Endodermal cell (in vitro differentiated cells): ENCODE data around the gene ADORA1. TPM values are rescaled to one million over a fixed set of nuclear protein-coding genes. Genes with fewer than 3 reads are reported as not detected.
A peak's percentile ranks its signal among the peaks of the same experiment; 100 is the strongest.

Experiments
- DNase-seq: peaks from one replicate; pipeline ENCODE4 v3.0.0-alpha.2; 2017
- H3K27ac ChIP-seq: 2 replicates; pipeline ENCODE4 v1.5.1; 2013; ENCODE audit warnings: mild to moderate bottlenecking, low read depth, low read length, moderate library complexity
- H3K27me3 ChIP-seq: 2 replicates; pipeline ENCODE4 v1.6.1; 2013; ENCODE audit warnings: mild to moderate bottlenecking, low read length, moderate library complexity; ENCODE audit not compliant: insufficient read depth, control insufficient read depth, poor library complexity, severe bottlenecking
- H3K36me3 ChIP-seq: 2 replicates; pipeline ENCODE4 v1.7.0; 2013; ENCODE audit warnings: mild to moderate bottlenecking, low read length, moderate library complexity; ENCODE audit not compliant: control insufficient read depth, insufficient read depth
- H3K4me1 ChIP-seq: one replicate; pipeline ENCODE4 v1.7.0; 2013; ENCODE audit warnings: low read length; ENCODE audit not compliant: control insufficient read depth, insufficient read depth
- H3K4me3 ChIP-seq: 2 replicates; pipeline ENCODE4 v1.5.1; 2013; ENCODE audit warnings: mild to moderate bottlenecking, low read length, moderate library complexity
- H3K9ac ChIP-seq: 2 replicates; pipeline ENCODE4 v1.6.1; 2013; ENCODE audit warnings: mild to moderate bottlenecking, low read length, moderate library complexity; ENCODE audit not compliant: poor library complexity, severe bottlenecking; ENCODE audit errors: extremely low read depth
- H3K9me3 ChIP-seq: 2 replicates; pipeline ENCODE4 v1.6.1; 2013; ENCODE audit warnings: mild to moderate bottlenecking, low read length, moderate library complexity; ENCODE audit not compliant: control insufficient read depth
- H3K27ac Mint-ChIP-seq: 2 replicates; pipeline ENCODE4 v1.8.0; 2020; ENCODE audit warnings: mixed read lengths
- H3K27me3 Mint-ChIP-seq: 2 replicates; pipeline ENCODE4 v1.8.0; 2021; ENCODE audit warnings: mild to moderate bottlenecking, mixed read lengths; ENCODE audit not compliant: insufficient read depth
- H3K36me3 Mint-ChIP-seq: 2 replicates; pipeline ENCODE4 v1.8.0; 2020; ENCODE audit warnings: low read depth, mixed read lengths
- H3K4me1 Mint-ChIP-seq: 2 replicates; pipeline ENCODE4 v1.8.0; 2020; ENCODE audit warnings: mixed read lengths
- H3K4me3 Mint-ChIP-seq: 2 replicates; pipeline ENCODE4 v1.8.0; 2020; ENCODE audit warnings: mild to moderate bottlenecking, moderate library complexity, mixed read lengths
- H3K9me3 Mint-ChIP-seq: 2 replicates; pipeline ENCODE4 v1.8.0; 2020; ENCODE audit warnings: mild to moderate bottlenecking, mixed read lengths
- CTCF ChIP-seq: fragments of 200-600 bp; sonication (generic); conservative IDR thresholded peaks from 2 replicates; pipeline ENCODE4 v1.5.0; 2021; ENCODE audit warnings: antibody characterized with exemption, mild to moderate bottlenecking
- WGBS, 2 experiments: methylation state at CpG; one replicate each; pipeline versions ENCODE4 v1.1.5 to v1.1.7; 2013; ENCODE audit warnings: missing lambda C conversion rate in 2 of 2, mixed read lengths in 1 of 2; ENCODE audit not compliant: insufficient coverage in 1 of 2, insufficient read length in 1 of 2; 5-methylcytosine and 5-hydroxymethylcytosine counted together
- total RNA-seq, 2 donors: library from RNA; stranded (reverse); fragmentation: NEBNext Ultra II Directional in 1 of 2; extraction: Animal tissue kit (Norgen Biotek cat#: 25700) in 1 of 2; gene quantifications; 2 replicates in 1 of 2; 3 replicates in 1 of 2; pipeline ENCODE4 v1.2.1, GENCODE V29; 2021

The ADORA1 gene
- total RNA-seq, 2 donors from 2014 or later = 2.0 to 2.1 TPM

GRCh38 chr1:203089001-203089650, 38.4 kb upstream of the ADORA1 start:
- no peaks in the 10 kb centered on the region for H3K36me3 Mint-ChIP-seq
- Histone ChIP-seq H3K9ac (no peak overlapping the region), H3K4me1 (peaks cover 7% of the 10 kb centered on the region), H3K4me3 (no peak overlapping the region), H3K36me3 (no peaks in the 10 kb centered on the region), H3K9me3 (peaks cover 17% of the 10 kb centered on the region), H3K27ac (no peak overlapping the region), H3K27me3 (no peaks in the 10 kb centered on the region)
- H3K27ac Mint-ChIP-seq = no peak overlapping the region
- no peak overlapping the region for H3K4me3 Mint-ChIP-seq
- peaks cover 37% of the 10 kb centered on the region for H3K4me1 Mint-ChIP-seq
- no peak for TF ChIP-seq CTCF
- H3K27me3 Mint-ChIP-seq = peaks cover 3% of the 10 kb centered on the region
- no peak for DNase-seq
- H3K9me3 Mint-ChIP-seq = peaks cover 4% of the 10 kb centered on the region
- 94 to 100% methylated on average over 3 to 7 of the region's 7 CpGs for WGBS, 2 experiments

DNA sequence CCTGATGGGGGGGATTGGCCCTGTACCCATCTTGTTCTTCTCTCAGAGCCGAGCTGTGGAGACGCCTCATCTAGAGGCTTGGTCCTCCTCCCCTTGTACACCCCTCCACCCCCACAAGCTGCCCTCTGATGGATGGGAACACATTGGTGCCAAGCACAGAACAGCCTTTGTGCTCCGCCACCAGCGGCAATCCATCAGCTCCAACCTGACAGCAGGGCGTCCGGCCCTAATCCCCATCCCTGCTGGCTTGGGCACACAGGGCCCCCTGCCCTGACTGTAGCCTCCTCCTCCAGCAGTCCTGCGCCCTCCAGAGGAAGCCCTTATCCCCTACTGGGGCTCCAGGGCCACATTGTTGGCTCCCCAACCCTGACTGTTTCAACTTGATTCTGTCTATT, 37.9 kb upstream of the ADORA1 start:
- Histone ChIP-seq H3K9me3 (peaks cover 22% of the 10 kb centered on the region), H3K27ac (no peak overlapping the region), H3K27me3 (no peaks in the 10 kb centered on the region), H3K4me1 (peaks cover 7% of the 10 kb centered on the region), H3K9ac (no peak overlapping the region), H3K36me3 (no peaks in the 10 kb centered on the region), H3K4me3 (no peak overlapping the region)
- H3K27me3 Mint-ChIP-seq = peaks cover 5% of the 10 kb centered on the region
- peaks cover 8% of the 10 kb centered on the region for H3K9me3 Mint-ChIP-seq
- no peak overlapping the region for H3K27ac Mint-ChIP-seq
- H3K36me3 Mint-ChIP-seq = peaks cover 1% of the 10 kb centered on the region
- H3K4me1 Mint-ChIP-seq = peaks cover 34% of the 10 kb centered on the region
- peak; percentile 40 for TF ChIP-seq CTCF
- peak; percentile 66 for DNase-seq
- H3K4me3 Mint-ChIP-seq = no peak overlapping the region
- WGBS, 2 experiments = 68 to 84% methylated on average over 6 to 7 of the region's 7 CpGs

DNA sequence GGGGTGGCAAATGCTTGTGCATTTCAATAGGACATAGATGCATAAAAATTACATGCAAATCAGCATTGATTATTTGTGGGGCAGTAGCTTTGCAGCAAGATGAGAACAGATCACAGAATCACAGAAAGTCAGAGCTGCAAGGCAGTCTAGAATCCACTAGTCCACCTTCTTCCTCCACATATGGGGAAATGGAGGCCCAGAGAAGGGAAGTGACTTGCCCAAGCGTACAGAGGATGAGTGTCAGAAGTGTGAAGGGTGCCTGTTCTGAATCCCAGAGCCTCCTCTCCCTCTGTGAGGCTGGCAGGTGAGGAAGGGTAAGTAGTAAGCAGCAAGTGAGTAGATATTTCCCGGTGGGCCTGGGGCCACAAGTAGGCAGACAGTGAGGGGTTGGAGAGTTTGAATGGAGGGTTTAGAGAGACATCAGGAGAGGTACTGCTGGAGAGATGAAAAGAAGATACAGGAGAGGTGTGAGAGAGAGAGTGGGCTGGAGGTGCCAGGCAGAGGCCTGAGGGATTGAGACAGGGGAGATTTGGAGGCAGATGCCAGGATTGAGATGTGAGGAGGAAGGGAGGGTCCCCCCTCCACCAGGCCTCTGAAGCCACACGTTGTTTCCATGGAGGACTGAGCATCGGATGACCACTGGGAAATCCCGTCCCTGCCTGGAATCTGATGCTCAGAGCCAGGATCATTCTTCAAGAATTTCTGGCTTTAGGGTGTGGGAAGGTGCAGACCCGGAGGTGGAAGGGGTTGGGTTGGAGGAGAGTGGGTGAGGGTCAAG, 36.9 kb upstream of the ADORA1 start:
- Histone ChIP-seq H3K27ac (no peak overlapping the region), H3K36me3 (no peaks in the 10 kb centered on the region), H3K9ac (no peak overlapping the region), H3K4me3 (no peak overlapping the region), H3K4me1 (peaks cover 7% of the 10 kb centered on the region), H3K27me3 (no peaks in the 10 kb centered on the region), H3K9me3 (peaks cover 32% of the 10 kb centered on the region)
- H3K4me1 Mint-ChIP-seq = peaks cover 34% of the 10 kb centered on the region
- WGBS, 2 experiments = 86 to 88% methylated on average over 4 to 6 of the region's 6 CpGs
- no peak for TF ChIP-seq CTCF
- peaks cover 8% of the 10 kb centered on the region for H3K27me3 Mint-ChIP-seq
- no peak overlapping the region for H3K27ac Mint-ChIP-seq
- no peak overlapping the region for H3K4me3 Mint-ChIP-seq
- H3K9me3 Mint-ChIP-seq = peaks cover 18% of the 10 kb centered on the region
- peaks cover 1% of the 10 kb centered on the region for H3K36me3 Mint-ChIP-seq
- DNase-seq = peak; percentile 35
